HFF-Myc (cell line): ENCODE results near the gene CYP27B1.

ENCODE experiments used
- DNase-seq: peaks from one replicate; pipeline ENCODE4 v3.0.0-alpha.2; 2011; ENCODE audit warnings: low read depth; ENCODE audit errors: extremely low read depth
- H3K4me3 ChIP-seq: replicated peaks from 2 replicates; pipeline ENCODE4 v1.5.1; 2011; ENCODE audit warnings: low read depth, mild to moderate bottlenecking, control low read depth, low read length
- TF ChIP-seq, protein P1 (sequence below): IDR thresholded peaks from 2 replicates; pipeline ENCODE4 v1.5.1; 2012; ENCODE audit warnings: mild to moderate bottlenecking, low read depth, low read length, control low read depth; ENCODE audit errors: missing control alignments

The CYP27B1 gene

DNA sequence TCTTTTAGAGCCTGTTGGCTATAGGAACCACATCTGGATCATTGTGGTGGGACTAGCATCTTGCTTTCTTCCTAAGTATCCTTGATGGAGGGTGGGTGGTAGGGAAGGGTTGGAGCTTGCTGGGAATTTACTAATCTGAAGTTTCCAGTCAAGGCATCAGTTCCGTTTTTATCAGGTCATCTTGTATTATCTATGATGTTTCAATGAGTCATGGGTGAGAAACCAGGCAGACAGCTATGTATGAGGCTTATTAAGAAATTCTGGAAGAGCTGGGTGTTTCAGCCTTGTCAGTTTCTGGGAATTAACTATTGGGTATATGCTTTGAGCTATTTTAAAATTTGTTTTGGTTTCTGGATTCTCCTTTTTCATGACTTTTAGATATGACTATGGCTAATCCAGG lies 27.0 kb upstream of the CYP27B1 start:
- no peak for DNase-seq
- TF ChIP-seq, protein P1, sequence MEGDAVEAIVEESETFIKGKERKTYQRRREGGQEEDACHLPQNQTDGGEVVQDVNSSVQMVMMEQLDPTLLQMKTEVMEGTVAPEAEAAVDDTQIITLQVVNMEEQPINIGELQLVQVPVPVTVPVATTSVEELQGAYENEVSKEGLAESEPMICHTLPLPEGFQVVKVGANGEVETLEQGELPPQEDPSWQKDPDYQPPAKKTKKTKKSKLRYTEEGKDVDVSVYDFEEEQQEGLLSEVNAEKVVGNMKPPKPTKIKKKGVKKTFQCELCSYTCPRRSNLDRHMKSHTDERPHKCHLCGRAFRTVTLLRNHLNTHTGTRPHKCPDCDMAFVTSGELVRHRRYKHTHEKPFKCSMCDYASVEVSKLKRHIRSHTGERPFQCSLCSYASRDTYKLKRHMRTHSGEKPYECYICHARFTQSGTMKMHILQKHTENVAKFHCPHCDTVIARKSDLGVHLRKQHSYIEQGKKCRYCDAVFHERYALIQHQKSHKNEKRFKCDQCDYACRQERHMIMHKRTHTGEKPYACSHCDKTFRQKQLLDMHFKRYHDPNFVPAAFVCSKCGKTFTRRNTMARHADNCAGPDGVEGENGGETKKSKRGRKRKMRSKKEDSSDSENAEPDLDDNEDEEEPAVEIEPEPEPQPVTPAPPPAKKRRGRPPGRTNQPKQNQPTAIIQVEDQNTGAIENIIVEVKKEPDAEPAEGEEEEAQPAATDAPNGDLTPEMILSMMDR: no peak
- no peak overlapping the region for H3K4me3 ChIP-seq

DNA sequence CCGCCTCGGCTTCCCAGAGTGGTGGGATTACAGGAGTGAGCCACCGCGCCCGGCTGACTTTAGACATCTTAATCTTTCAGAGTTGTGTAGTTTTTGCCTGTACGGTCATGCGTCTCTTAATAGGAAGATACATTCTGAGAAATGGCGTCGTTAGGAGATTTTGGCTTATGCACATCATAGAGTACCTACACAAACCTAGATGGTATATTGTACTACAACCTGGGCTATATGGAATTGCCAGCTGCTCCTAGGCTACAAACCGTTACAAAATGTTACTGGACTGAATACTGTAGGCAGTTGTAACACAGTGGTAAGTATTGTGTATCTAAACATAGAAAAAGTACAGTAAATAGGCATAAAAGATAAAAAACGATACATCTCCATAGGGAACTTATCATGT lies 17.0 kb upstream of the CYP27B1 start:
- DNase-seq: no peak
- TF ChIP-seq, protein P1: no peak
- peak overlapping the region; percentile 71 for H3K4me3 ChIP-seq

DNA sequence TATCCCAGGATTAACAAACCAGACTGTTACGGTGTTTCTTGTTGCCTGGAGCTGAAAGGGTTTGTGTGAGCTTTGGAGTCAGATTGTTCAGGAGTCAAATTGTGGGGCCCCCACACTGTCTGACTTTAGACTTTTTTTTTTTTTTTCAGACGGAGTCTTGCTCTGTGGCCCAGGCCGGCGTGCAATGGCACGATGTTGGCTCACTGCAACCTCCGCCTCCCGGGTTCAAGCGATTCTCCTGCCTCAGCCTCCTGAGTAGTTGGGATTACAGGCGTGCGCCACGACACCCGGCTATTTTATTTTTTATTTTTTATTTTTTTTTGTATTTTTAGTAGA lies 16.6 kb upstream of the CYP27B1 start:
- TF ChIP-seq, protein P1: no peak
- no peak for DNase-seq
- peak overlapping the region; percentile 71 for H3K4me3 ChIP-seq

DNA sequence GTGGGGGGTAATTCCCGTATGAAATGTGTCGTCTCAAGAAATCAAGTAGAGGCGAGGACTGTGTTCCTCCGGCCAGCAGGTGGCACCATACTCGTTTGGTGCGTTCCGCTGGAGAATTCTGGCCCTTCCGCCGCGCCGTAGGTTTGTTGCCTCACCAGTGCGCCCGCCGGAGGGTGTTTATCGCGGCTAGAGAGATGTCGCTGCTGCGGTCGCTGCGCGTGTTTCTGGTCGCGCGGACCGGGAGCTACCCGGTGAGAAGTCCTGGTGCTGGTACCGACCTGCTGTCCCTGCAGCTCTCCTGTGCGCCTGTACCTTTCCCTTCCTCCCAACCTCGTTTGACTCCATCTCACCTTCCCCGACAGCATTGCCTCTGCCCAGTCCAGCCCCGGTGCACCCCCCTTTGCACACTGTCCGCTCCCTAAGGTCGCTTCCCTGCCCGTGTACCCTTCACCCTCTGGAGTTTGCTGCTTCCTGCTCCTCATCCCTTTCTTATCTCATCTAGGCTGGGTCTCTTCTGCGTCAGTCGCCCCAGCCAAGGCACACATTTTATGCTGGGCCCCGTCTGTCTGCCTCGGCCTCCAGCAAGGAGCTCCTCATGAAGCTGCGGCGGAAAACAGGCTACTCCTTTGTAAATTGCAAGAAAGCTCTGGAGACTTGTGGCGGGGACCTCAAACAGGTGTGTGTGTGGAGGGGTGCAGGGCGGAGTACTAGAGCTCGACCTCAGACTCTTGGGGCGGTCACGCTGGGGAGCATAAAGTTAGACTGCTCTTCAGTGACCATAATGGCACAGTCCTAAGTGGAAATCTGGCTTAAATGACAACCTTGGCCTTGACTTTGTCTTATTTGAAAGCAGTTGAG lies 16.0 kb upstream of the CYP27B1 start, which contains the start of gene TSFM:
Gene TSFM, plus strand, starts transcription at position 180 of the 858 bp plus-strand sequence. Its CDS starts 15 bp downstream, at position 195.
- DNase-seq: peak; percentile 82
- peak within 1 kb of the TSS; percentile 71 for H3K4me3 ChIP-seq
- TF ChIP-seq, protein P1: peak; percentile 92

DNA sequence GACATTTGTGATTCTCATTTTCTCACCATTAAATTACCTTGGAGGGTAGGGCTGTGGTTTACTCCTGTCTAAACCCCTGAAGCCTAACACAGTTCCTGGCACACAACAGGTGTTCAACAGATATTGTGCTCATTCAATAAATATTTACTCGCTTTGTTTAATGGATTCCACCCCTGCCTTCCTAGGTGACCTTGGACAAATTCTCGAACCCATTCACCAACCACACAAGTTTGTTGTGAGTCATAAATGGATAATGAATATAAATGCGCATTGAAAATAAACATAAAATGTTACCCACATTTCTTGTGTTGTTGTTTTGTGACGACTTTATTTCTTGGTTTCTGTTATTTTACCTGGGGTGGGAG lies 15.3 kb upstream of the CYP27B1 start:
- TF ChIP-seq, protein P1: no peak
- DNase-seq: no peak
- H3K4me3 ChIP-seq: peak overlapping the region; percentile 71

DNA sequence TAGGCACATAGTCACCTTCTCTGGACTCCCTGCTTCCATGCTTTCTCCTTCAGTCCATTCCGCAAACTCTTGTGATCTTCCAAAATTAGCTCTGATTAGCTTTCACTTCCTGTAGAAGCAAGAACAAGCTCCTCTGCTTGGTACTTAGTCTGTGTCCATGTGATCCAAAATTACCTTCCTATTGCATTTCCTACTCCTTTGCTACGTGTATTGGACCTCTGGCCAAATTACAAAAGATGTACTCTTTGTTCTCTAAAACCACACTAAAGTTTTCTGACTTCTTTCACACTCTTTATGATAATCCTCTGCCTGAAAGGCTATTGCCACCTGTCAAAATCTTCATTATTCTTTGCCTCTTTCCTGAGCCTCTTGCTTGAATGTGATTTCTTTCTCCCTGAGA lies 14.9 kb upstream of the CYP27B1 start:
- DNase-seq: no peak
- TF ChIP-seq, protein P1: no peak

More for the DNA sequence above, 14.9 kb upstream of the CYP27B1 start:
- no peak overlapping the region for H3K4me3 ChIP-seq
